GM11168 (cell line): ENCODE data around the gene NR2F6.
"Not testable (repeated sequence)": the region's sequence is repeated elsewhere in the genome, so short reads cannot be mapped to it uniquely, and the experiment has no call there.

Experiments
- in situ Hi-C: fragments of 300-500 bp; cut with MboI; formaldehyde crosslinking; loops from one replicate; pipeline ENCODE4 v1.12.0; 2022; ENCODE audit warnings: low sequenced_read_pairs; ENCODE audit not compliant: unreplicated experiment

The NR2F6 gene

DNA sequence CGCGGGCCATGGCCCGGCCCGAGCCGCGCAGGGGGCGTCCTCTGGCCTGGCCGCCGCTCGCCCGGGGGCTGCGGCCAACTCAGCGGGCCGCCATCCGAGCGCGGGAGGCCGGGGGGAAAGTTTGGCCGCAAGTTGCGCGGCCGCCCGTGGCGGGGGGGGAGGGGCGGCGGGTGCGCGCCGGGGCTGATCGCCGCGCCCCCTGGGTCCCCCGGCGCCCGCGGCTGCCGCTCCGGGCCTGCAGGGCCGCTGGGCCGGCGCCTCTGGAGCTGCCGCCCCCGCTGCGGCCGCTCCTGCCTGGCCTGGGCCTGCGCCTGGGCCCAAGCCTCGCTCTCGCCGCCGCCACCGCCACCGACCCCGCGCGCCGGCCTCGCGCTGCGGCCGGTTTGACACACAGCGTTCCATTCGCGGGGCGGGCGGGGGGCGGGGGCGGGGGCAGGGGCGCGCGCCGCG is at the start of gene NR2F6:
NR2F6 (minus strand) TSS at position 385 of the 450 bp plus-strand sequence. CDS start 699 bp downstream, outside the sequence.
- in situ Hi-C loops: no loop called here

DNA sequence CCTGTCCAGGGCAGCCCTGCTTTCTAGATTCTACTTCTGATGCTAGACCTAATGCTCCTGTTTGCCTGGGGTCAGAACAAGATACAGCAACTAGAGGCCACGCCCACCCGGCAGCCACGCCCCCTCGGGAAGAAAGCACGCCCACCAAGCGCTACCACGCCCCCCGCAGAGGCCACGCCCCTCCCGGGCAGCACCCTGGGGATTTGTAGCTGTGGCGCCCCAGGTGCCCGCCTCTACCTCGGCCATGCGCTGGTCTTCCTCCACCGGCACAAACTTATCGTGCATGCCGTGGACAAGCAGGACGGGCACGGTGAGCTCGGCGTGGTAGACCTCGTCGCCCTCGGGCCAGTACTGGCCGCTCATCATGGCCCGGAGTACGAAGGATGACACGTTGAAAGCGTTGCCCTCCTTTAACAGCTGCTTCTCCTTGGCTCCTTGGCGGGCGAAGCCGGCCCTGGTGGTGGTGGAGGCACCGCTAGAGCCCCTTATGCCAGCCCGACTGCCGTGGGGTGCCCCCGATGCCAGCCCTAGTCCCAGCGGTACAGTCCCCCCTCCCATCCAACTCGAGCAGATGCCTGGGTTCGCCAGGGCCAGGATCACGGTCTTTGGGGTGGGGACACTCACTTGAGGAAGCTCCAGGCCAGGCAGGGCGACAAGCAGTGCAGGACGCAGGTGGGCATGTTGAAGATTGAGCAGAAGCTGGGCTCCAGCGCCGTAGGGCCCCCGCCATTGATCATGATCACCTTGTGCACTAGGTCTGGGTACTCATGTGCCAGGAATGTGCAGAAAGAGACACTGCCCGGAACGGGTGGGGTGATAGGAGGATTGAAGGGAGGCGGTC is 48.6 kb upstream of the NR2F6 start:
- in situ Hi-C loops: no loop called here

DNA sequence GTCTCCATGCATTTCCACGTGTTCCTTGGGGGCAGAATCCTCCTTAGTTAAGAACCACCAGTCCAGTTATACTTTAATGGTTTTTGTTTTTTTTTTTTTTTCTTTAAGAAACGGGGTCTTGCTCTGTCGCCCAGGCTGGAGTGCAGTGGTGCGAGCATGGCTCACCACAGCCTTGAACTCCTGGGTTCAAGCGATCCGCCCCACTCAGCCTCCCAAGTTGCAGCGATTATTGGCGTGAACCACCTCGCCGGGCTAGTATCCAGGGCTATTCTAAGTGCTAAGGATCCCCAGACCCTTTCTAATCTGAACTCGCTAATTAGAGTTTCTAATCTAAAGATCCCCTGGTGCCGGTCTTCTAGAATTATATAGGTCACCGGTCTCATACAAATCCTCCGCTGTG is 47.9 kb upstream of the NR2F6 start:
- in situ Hi-C loops: no loop called here

DNA sequence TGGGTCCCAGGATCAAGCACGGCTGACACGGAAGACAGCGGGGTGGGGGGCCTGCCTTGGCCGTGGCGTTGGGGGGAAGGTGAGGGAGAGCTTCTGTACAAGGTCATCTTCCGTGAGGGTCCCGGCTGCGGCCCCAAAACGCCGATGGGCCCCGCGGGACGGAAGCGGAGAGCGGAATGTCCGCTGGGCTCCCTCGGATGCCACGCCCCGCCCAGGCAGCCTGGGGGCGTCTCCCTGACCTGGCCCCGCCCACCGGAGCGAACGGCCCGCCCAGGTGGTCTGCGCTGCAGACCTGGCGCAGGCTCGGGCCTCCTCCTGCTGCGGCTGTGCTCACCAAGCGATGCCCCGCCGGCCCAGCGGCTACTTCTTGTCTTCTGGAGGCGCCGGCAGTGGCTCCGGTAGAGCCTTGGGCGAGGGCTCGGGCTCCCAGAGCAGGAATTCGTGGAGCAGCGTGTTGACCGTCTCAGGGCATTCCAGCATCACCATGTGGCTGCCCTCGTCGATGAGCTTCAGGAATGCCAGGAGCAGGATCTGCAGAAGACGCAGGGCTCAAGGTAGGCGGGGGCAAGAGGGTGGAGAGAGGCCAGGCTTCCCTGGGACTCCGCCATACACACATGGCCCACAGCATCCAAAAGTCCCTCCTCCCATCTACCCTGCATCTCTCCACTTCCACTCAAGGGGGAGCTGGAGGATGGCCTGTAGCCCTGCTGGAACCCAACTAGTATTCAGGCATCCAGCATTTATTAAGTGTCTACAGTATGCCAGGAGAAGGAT is 46.8 kb upstream of the NR2F6 start:
- in situ Hi-C loops: no loop called here

DNA sequence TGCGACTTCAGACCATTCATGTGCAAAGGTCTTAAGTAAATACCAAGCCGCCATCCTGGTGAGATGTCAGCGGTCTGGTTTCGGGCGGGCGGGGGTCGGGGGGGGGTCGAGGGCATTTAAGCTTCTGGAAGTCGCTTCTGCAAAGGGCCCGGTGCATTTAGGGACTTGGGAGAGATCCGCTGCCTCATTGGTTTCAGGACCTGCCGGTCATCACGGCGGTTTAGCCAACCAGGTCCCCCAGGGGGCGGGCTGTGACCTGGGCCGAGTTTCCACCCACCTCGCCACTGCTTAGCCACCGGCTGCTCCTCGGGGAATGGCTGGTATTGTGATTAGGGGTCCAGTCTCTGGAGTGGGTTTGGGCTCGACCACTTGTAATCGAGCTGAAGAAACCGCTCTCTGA is 43.8 kb upstream of the NR2F6 start:
- in situ Hi-C loops: no loop called here

DNA sequence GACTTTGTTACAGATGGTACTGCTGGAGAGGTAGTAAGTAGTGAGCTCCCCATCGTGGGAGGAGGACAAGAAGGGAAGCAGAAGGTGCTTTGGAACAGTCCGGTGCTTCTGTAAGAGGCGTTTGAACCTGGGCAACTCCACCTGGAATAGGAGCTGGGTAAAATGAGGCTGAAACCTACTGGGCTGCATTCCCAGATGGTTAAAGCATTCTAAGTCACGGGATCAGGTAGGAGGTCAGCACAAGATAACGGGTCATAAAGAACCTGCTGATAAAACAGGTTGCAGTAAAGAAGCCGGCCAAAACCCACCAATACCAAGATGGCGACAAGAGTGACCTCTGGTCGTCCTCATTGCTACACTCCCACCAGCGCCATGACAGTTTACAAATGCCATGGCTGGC is 41.0 kb upstream of the NR2F6 start:
- in situ Hi-C loops: no loop called here

DNA sequence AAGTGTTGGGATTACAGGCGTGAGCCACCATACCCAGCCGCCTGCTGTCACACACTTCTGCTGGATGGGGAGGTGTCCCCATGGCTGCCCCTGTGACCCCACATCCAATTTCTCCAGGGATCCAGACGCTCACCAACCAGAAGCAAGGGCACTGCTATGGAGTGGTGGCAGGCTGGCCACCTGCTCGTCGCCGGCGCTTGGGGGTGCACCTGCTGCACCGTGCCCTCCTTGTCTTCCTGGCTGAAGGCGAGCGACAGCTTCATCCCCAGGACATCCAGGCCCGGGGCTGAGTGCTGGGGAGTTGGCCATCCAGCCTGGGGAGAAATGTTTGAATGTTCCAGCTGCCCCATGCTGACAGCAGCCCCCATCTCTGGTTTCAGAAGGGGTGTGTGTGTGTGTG is 40.5 kb upstream of the NR2F6 start:
- in situ Hi-C loops: no loop called here

DNA sequence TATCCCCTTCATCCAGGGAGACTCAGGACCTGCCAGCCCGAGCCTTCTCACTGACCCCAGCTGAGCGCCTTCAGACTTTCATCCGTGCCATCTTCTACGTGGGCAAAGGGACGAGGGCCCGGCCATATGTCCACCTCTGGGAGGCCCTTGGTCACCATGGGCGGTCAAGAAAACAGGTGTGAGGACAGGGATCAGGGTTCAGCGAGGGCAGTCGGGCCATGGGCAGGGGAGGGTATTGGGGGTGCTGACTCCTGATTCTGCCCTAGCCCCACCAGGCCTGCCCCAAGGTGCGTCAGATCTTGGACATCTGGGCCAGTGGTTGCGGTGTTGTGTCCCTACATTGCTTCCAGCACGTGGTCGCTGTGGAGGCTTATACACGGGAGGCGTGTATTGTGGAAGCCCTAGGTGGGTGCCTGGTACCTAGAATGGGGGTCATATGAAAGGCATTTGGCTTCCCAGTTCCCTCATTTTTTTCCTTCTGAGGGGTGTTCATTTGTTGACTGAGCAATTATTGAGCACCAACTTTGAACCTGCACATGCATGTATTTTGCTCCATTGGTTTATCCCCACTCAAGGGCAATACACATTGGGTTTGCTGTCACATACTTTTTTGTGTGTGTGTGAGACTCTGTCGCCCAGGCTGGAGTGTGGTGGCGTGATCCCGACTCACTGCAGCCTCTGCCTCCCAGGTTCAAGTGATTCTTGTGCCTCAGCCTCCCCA is 39.9 kb upstream of the NR2F6 start:
- in situ Hi-C loops: no loop called here

DNA sequence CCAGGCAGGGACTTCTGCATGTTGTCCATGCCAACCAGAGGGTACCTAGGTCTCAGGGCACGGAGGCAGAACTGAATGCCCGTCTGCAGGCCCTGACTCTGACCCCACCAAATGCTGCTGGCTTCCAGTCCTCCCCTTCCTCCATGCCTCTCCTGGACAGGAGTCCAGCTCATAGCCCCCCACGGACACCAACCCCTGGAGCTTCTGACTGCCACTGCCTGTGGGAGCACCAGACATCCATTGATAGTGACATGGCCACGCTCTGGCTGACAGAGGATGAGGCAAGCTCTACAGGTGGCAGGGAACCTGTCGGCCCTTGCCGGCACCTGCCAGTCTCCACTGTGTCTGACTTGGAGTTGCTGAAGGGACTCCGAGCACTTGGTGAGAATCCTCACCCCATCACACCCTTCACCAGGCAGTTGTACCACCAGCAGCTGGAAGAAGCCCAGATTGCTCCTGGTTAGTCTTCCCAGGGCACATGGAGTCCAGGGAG is 37.8 kb upstream of the NR2F6 start:
- in situ Hi-C loops: no loop called here

DNA sequence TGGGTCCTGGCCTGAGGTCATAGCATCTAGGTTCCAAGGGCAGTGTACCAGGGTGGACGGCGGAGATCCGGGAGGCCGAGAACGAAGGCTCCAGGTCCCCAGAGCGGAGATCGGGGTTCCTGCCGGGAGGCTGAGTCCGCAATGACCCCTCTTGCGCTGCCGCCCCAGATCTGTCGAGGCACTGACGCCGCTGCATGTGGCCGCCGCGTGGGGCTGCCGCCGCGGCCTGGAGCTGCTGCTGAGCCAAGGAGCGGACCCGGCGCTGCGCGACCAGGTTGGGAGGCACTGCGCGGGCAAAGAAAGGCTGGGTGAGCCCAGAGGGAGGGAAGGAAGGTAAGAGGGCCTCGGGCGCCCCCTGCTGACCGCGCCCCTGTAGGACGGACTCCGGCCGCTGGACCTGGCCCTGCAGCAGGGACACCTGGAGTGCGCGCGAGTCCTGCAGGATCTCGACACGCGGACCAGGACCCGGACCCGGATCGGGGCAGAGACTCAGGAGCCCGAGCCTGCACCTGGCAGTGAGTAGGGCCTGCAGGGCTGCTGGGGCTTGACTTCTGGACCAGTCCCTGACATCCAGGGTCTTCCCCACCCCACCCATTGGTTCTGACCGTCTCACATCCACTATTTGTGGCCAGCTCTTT is 36.9 kb upstream of the NR2F6 start:
- in situ Hi-C loops: no loop called here

DNA sequence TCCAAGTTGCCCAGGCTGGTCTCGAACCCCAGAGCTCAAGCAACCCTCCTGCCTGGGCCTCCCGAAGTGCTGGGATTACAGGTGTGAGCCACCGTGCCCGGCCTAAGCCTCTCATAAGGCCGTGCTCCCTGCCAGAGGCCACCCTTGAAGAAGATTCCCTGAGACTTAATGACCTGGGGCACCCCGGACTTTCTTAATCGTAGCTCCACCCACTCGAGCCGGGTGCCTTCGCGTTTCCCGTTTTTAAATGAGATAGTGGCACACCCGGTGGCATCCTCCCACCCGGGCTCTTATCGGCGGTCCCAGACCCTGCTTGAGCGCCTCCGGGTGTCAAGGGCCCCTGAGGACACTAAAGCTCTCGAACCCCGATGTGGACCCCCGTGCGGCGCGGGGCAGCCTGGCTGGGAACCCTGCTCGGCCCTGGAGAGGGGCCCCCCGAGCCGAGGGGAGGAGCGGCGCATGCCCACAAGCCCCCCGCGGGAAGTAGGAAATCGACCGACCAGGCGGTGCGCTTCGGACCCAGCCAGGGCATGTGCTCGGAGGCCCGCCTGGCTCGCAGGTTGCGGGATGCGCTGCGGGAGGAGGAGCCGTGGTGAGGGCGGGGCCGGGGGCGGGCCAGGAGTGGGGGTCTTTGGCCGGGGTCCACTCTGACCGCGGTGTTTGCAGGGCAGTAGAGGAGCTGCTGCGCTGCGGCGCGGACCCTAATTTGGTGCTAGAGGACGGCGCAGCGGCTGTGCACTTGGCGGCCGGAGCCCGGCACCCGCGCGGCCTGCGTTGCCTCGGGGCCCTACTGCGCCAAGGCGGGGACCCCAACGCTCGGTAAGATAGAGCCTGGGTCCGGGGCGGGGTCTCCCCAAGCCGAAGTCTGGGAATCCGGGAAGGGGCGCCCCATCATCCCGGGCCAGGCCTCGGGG is 35.9 kb upstream of the NR2F6 start, which contains the start of gene ANKLE1:
ANKLE1 (plus strand) TSS at position 511 of the 914 bp plus-strand sequence; CDS start at position 531, 20 bp downstream.
- in situ Hi-C loops: no loop called here

DNA sequence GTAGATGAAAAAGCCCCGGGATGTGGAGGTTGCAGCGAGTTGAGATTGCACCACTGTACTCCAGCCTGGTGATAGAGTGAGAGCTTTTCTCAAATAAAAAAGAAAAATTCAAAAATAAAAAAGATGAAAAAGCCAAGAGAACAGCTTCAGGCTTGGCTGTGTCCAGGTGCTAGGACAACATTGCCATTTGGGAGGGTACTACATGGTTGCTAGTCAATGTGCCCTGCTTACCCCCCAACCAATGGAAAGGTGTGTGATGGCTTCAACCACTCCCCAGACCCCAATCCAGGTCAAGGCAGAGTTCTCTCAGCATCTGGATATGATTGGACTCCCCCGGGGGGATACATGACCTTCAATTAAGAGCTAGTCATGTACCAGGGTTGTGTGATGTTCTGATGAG is 33.7 kb upstream of the NR2F6 start:
- in situ Hi-C loops: no loop called here

DNA sequence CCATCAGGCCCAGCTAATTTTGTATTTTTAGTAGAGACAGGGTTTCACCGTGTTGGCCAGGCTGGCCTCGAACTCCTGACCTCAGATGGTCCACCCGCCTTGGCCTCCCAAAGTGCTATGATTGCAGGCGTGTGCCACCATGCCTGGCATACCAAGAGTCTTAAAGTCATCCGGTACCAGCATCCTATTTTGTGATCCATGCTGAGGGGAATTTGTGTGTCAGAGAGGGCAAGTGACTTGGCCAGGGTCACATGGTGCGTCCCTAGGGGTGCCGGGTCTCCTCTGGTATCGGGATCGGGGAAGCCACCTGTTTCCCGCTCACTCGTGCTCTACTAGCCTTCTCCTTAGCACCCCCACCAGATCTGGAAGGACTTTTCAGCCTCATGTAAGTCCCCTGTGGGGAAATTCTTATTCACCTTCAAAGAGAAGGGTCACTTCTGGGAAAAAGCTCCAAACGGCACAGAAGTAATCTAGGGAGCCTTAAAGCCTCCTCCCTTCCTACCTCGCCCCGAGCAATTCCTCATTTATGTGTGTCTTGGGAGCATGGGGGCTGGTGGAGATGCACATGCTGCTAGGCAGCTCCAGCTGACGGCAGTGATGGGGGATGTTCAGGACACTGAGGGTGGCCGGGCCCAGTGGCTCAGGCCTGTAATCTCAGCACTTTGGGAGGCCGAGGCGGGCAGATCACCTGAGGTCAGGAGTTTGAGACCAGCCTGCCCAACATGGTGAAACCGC is 29.9 kb upstream of the NR2F6 start:
- in situ Hi-C loops: no loop called here

DNA sequence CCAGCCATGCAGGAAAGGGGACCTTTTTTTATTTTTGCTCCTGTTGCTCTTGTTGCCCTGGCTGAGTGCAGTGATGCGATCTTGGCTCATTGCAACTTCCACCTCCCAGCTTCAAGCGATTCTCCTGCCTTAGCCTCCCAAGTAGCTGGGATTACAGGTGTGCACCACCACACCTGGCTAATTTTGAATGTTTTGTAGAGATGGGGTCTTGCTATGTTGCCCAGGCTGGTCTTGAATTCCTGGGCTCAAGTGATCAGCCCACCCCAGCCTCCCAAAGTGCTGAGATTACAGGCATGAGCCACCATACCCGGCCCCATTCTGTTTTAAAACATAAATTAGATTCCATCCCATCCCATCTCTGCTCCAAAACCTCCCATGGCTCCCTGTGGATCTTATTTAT is 29.2 kb upstream of the NR2F6 start:
- in situ Hi-C loops: not testable (repeated sequence)

DNA sequence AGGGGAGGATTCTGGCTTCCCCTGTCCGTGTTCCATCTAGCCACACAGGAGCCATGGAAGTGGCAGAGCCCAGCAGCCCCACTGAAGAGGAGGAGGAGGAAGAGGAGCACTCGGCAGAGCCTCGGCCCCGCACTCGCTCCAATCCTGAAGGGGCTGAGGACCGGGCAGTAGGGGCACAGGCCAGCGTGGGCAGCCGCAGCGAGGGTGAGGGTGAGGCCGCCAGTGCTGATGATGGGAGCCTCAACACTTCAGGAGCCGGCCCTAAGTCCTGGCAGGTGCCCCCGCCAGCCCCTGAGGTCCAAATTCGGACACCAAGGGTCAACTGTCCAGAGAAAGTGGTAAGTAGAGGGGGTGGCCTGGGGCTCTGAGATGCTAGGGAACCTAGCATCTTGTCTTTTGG is 23.0 kb upstream of the NR2F6 start:
- in situ Hi-C loops: no loop called here

DNA sequence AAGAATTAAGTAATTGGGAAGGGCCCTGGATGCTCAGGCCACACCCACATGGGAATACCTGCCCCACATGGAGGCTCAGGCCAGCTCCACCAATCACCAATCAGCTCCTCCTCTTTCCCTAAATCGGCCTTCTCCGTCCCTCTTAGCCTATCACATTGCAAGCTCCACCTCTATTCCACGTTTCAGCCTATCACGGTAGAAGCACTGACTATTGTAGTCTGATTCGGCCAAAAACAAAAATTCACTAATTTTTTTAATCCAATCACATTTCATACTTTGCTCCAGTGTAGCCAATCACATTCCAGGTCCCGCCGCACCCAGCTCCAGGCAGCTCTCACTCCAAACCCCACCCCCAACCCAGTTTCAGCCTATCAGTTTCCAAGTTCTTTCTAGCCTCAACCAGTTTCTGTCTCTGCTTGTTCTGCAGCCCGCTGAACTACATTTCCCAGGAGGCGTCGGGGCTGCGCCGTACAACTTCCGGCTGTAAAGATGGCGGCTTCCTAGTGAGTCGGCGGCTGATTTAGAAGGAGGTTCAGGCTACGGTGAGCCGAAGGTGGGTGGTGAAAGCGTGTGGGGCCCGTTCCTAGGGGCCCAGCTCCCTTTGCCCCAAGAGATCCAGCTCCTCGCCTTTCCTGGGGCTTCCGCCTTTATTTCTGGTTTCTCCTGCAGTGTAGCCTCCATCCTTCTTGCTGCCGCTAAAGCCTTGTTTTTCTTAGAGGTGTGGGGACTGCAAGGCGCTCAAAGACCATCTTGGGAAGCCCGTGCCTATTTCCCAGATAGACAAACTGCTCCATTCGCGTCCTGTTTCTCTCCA is 21.5 kb upstream of the NR2F6 start, which contains the start of gene BABAM1:
BABAM1 (plus strand) TSS at position 469 of the 814 bp plus-strand sequence. CDS start 1,364 bp downstream, outside the sequence.
- in situ Hi-C loops: no loop called here

DNA sequence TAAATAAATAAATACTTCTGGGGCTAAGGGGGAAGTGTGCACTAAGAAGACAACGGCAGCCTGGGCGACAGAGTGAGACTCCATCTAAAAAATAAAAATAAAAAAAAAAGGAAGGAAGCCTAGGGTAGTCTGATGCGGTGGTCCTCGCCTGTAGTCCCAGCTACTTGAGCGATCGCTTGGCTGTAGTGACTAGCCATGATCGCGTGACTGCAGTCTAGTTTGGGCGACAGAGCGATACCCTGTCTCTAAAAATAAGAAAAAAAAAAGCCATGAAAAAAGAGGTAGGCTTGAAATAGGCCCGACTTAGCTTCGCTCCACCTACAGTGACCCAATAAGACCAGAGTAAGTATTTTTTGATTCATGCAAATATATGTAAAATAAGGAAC is 20.9 kb upstream of the NR2F6 start:
- in situ Hi-C loops: no loop called here
